ENCODE measurements around the gene ZNF100.
"Not testable (repeated sequence)": the region's sequence is repeated elsewhere in the genome, so short reads cannot be mapped to it uniquely, and the experiment has no call there.

ZNF100 gene

DNA sequence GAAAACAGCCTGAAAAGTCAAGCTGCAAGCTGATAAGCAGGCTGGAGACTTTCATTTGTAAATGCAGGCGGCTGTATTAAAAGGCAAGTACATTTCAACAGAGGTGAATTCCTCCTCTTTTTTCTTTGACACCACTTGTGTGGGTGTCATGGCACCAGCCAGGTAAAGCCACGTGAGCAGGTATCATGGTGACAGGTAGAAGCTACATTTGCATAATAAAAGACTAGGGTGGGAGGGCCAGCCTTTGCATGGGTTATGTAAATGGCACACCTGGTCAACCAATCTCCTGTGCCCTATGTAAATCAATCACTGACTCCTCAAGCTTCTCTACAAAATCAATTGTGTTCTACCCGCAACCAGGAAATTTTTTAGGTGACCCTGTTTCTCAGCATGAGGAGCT is 68.2 kb downstream of the ZNF100 start:
- no peak for DNase-seq

DNA sequence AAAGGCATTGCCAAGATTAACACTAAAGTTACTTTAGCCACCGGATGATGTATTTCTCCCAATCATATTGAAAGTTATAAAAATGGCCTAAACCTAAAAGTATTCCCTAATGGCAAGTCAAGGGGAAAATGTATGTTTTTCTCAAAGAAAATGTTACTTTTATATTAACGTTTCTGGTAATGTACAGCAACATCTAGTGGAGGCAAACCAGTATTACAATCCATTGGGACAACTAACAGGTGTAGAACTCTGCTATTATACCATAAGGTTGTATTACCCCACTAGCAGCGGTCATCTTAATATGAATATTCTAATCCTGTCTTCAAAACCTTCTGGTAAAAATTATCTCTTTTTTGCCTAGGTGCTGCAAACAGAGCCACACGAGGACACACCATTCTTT is 69.2 kb downstream of the ZNF100 start:
- no peak for DNase-seq

DNA sequence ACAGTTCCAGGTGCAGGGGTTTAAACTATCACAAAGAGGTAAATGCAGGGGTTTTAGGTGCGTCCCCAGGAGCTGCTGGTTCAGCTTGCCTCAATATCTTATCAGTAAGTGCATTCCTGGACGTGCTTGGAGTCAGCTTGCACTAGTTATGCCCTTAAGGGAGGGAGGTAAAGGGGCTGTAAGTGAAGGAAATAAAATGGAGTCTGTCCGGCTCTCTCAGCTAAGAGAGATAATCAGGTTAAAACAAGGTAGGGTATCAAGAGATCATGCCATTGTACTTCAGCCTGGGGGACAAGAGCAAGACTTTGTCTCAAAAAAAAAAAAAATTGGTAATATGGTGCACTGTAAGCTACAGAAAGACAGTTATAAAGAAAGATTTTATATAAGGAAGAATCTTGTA is 69.7 kb downstream of the ZNF100 start:
- no peak for DNase-seq

DNA sequence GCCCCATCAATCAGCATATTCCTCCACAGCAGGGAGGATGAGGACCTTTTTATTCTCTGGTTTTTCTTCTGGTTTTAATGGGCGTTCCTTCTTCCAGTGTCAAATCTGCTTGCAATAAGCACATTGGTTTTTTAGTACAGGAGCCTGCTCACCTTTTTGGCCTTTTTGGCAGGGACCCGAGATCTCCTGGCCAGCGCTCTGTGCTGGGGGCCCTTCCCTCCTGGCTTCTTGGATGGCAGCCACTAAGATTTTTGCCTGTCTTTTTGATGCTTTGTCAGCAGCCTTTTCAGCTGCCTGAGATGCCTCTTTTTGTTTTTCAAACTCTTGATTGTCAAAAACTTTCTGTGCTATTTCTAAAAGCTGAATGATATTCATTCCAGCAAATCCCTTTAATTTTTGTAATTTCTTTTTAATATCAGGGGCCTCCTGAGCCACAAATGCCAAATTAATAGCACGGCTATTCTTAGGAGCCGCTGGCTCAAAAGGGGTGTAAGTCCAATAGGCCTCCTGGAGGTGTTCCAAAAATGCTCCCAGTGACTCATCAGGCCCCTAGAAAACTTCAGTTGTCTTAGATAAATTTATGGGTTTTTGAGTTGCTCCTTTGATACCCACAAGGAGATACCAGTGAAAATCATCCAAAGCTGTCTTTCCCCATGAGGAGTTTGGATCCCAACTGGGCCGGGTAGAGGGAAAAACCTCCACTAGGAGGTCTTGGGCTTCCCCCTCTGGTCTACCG is 73.0 kb downstream of the ZNF100 start:
- DNase-seq, result no peak

DNA sequence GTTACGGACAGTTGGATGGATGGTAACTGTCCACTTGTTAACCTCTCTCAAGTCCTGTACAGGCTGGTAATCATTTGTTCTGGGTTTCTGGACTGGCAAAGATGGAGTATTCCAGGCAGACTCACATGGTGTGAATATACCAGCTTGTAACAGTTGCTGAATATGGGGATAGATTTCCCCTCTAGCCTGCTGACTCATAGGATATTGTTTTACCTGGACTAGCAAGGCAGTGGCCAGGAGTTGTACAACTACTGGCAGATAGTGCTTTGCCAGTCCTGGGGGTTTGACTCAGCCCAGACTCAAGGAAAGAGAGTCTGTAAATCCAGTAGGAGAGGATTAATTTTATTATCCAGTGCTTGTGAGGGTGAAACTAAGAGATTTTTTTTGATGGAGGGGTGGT is 74.0 kb downstream of the ZNF100 start:
- no peak for DNase-seq

DNA sequence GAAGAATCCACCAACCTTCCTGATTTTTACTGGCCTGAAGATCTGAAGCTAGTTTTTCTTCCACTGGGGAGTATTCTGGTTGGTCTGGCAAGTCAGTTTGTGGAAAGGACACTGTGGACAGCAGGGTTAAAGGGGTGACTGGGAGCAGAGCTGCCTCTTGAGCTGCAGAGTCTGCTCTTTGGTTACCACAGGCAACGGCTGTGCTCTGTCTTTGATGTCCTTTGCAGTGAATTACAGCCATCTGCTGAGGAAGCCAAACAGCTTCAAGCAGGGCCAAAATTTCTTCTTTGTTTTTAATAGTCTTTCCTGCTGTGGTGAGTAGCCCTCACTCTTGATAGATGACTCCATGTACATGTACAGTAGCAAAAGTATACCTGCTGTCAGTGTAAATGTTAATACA is 75.7 kb downstream of the ZNF100 start:
- DNase-seq, result no peak

DNA sequence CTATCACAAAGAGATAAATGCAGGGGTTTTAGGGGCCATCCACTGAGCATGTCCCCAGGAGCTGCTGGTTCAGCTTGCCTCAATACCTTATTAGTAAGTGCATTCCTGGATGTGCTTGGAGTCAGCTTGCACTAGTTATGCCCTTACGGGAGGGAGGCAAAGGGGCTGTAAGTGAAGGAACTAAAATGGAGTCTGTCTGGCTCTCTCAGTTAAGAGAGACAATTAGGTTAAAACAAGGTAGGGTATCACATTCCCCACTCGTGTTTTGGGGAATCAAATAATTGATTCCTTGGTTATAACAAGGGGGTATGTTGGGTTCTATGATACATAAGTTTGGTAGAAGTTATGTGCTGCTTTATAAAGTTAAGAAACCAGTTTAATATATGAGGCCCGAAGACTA is 78.9 kb downstream of the ZNF100 start:
- no peak for DNase-seq

DNA sequence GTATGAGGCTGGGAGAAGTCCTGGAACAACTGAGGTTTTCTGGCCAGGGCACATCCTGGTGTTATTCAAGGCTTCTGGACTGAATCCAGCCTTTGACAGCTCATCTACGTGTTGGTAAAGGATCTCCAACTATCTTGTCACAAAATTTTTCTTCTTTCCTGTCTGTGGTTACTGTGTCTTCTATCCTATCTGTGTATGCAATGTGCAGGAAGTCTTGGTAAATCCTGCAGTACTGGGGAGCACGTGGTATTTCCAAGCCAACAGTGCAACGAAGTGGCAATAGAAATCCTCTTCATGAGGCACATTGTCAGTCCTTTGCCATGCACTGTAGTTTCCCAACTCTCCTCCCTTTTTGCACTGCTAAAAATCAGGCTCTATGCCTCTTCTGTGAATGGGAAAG is 86.7 kb downstream of the ZNF100 start:
- DNase-seq, result no peak

DNA sequence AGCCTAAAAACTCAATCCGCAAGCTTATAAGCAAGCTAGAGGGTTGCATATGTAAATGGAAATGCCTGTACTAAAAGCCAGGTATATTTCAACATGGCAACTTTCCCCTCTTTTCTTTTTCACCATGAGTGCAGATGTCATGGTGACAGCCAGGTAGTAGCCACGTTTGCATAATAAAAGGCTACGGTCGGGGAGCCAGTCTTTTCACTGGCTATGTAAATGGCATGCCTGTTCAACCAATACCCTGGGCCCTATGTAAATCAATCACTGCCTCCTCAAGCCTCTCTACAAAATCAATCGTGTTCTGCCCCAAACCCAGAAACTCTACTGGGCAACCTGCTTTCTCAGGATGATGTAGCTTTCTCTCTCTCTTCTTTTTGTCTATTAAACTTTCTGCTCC is 87.4 kb downstream of the ZNF100 start:
- no peak for DNase-seq

DNA sequence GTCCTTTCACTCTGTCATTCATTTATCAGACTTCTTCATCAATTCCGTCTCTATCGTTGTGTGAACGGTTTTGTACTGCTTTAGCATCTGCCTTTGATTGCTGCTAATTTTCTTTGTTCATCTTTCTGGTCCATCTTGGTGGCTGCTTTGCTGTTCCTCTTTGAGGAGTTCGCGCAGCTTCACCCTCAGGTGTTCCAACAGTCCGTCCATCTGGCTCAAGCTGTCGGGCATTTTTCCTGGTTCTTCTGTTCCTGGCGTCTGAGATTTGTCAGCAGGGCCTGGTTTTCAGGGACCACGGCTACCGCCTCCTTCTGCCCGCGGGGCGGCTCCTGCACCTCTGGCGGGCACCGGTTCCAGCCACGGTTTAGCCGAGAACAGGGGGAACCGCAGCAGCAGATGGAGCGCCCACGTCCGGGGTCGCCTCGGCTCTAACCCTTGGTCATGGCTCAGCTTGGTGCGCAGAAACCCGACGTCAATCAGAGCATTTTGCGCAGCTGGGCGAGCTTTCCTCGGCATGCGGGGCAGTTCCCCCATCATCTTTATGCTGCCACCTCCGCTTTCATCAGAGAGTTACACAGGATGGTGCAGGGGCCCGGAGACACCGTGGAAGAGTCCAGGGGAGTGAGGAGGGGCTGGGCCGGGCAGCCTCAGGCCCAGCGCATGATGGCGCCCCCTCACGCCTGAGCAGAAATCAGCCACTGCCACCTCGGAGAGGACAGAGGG is 89.5 kb downstream of the ZNF100 start:
- peak; percentile 20 for DNase-seq

DNA sequence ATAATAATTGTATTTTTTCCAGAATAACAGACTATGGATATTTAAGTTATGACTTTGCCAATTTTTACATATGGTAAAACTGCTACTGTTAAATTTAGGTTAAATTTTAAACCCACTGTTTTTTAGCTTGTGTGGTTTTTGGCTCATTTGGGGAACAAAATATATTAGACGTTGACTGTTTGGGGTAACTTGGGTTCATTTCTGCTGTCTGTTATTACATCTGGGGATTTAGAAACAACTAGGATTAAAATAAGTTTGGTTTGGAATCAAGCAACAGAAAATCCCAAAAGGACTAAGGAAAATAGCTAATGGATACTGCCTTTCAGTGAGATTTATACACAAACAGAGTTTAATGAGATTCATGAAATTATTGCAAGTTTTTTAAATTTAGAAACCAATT is 92.9 kb downstream of the ZNF100 start:
- no peak for DNase-seq

DNA sequence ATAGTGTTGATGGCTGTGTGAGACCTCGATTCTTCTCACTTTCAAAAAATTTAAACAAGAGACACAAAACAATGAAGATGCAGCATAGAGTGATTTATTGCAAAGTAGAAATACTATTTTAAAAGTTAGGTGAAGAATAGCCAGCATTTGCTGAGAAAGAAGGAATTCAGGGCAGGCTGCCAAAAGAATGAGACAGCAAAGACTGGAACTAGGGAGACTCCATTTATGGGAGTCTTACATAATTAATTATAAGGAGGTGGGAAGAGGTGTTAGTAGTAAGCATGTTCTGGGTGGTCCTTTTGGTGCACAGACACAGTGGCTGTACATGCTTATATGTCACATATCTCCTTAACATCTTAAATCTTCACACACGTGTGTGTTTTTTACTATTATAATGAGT is 93.9 kb downstream of the ZNF100 start:
- DNase-seq, result not testable (repeated sequence)
